Caki2 (cell line): ENCODE measurements around the gene EPX. TPM values are rescaled to one million over a fixed set of nuclear protein-coding genes. Genes with fewer than 3 reads are reported as not detected.

Experiments
- DNase-seq: peaks from one replicate; pipeline ENCODE4 v3.0.0-alpha.2; 2015; ENCODE audit warnings: low read depth
- in situ Hi-C: cut with HindIII; loops from 2 replicates; pipeline ENCODE4 v1.10.0; 2016; ENCODE audit warnings: low sequenced_read_pairs, low pct_unique_long_range_greater_than_20kb, mixed read lengths
- total RNA-seq: library from RNA; depleted of rRNA; stranded (reverse); fragments of >200 nt; shearing (Covaris generic); gene quantifications from 2 replicates; pipeline ENCODE4 v1.2.3, GENCODE V29; 2014; ENCODE audit warnings: low replicate concordance

EPX gene
- total RNA-seq, 1 experiment from 2014 or later: not detected

DNA sequence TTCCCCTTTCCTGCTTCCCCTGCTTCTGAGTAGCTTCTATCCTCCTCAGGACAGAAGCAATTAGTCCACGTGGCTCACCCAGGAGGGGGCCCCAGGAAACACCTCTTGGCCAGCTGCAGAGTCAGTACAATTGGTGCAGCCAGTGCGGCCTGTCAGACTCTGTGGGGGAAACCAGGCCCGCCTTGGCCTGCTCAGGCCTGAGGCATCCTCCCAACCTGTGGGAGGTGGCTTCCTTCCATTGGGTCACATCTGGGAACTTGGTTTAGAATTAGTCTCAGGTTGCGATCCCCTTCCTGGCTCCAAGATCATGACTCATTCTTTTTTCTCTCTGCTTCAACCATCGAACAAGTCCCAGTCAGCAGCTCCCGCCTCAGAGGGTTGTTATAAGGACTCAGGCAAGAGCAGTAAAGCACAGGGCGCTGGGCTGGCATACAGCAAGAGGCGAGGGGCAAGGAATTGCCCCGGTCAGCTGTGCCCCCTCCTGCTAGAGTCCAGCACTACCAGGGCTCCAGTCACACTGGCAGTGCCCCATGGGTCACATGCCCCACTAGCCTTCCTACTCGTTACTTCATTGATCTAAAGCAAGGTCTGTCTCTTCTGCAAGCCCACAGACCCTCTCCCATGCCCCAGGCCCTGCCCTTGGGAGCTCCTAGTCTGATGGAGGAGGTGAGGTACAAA, 8.1 kb upstream of the EPX start:
- DNase-seq: peak; percentile 71
- in situ Hi-C loops: no loop called here

DNA sequence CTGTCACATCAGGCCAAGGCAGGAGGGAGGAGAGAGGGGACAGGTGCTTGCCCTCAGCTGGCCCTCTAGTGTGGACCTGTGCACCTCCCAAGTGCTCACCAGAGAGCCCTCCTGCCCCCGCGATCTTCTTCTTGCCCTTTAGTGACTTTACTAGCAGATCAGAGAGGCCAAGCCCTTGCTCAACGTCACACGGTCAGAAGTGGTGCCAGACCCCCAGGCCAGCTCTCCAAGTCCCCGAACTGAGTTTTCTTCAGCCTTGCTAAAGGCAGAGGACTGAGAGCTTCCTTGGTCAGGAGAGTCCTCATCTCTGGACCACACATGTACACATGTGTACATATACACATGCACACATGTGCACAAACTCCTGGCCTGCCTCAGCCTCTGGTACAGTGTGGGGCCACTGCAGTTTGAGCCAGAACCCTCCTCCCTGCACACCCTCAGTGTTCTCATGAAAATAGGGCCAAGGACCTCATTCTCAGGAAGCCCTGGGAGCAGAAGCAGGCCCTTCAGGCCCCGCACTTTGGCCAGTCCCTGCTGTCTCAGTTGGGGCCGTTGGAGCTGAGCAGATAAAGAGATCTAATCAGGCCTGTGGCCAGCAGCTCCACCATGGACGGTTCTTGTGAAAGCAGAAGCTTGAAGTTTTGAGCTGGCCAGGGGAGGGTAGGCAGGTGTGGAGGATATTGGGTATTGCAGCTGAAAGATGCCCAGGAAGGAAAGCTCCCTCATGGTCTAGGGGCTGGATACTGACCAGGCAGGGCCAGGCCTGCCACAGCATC, 7.4 kb upstream of the EPX start:
- in situ Hi-C loops: no loop called here
- no peak for DNase-seq

DNA sequence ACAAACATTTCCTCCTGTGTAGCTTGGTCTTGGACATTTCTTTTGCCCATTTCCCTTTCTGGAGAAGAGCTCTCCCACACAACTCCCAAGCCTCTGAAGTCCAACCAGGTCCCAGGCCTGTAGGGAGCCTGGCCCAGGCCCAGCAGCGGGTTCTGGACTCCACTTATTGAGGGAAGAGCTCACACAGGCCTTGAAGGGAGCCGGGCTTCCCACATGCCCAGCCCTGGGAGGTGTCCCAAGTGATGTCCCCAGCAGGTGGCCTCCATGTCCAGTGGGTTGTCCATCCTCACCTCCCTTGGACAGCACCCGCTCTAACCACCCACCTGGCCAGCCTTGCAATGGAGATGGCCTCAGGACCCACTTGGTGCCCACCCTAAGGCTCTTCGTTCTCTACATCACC, 5.9 kb upstream of the EPX start:
- in situ Hi-C loops: no loop called here
- no peak for DNase-seq

DNA sequence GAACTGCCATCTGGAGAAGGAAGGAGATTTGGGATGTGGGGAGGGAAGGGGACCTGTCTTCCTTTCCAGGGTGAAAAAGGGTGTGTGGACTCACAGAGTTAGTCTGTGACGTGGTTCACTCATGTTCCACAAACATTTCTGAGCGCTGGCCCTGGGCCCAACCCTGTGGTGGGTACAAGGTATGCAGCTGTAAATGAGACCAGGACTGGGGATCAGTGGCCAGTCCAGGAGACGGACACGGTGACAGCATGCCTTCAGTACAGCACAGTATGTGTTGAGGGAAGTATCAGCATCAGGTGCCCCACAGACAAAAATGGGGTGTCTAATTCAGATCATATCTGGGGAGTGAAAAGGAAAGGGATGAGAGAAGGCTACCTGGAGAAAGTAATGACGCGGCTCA, 5.5 kb upstream of the EPX start:
- in situ Hi-C loops: no loop called here

DNA sequence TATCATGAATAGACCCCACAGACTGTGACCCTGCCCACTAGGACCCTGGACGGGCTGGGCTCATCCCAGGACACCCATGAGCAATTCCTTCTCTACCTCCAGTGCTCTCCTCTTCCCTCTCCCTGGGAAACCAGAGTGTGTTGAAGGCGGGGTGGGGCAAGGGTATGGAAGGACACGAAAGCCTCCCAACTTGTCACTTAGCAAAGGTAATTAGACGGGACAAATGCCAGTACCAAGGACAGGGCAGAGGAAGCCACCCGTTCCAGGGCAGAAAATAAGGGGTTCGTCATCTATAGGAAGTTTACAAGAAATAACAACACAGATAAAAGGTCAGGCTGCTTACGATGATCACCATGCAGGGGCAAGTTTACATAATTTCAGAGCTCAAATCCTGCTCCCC, 4.9 kb upstream of the EPX start:
- in situ Hi-C loops: no loop called here
- DNase-seq: no peak

More for the DNA sequence above, 5.5 kb upstream of the EPX start:
- DNase-seq: no peak

DNA sequence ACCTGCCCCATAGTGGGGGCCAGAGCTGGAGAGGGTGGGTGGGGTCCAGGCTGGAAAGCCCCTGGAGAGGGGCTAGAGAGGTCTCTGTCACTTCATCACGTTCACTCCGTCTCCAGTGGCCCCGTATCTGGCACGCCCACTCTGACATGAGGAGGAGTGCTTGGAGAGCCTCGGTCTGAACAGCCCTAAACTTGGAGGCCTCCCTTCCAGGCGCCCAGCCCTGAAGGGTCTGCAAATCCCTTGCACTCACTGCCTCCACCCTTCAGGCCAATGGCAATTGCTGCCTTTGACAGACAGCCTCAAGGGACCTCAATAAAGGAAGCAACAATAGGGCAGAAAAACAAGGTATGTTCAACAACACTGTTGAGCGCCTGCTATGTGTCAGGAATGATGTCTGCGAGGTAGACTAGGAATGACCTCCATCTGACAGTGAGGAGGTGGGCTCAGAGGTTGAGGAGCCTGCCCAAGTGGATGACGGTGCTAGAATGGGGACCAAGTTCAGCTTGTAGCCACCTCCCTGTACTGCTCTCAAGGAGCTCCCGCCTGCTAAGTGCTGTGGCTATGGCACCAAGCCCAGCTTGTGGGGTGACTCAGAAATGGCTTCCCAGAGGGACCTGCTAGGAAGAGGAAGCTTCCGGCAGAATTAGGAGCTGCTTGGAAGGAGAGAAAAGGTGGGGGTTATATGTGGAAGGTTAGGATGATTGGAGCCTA, 2.9 kb upstream of the EPX start:
- DNase-seq: peak; percentile 32
- in situ Hi-C loops: no loop called here

DNA sequence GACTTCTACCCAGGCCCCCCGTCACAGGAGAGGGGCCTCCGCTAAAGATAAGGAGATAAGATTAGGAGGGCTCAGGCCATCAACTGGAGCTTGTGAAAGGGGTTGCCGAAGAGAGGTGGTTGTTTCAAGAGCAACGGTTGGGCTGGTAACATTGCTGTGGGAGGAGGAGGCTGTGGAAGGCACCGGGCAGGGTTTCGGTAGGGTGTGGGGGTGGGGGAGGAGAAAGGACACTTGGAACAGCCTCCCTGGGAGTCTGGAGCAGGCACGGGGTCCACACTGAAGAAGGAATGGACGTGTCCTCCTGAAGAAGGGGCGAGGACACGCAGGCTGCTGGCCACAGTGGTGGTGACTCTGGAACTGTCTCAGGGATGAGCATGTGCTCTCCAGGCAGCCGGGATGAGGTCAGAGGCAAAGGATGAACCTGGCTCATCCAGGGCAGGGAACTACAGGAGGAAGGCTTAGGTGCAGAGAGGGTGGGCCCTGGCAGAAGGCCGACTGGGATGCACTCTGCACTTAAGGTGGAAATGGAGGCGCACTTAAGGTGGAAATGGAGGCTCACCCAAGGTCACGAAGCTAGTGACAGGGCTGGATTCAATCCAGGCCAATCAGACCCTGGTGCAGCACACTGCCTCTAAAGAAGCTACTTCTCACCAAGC, 1.2 kb upstream of the EPX start:
- in situ Hi-C loops: no loop called here
- no peak for DNase-seq

DNA sequence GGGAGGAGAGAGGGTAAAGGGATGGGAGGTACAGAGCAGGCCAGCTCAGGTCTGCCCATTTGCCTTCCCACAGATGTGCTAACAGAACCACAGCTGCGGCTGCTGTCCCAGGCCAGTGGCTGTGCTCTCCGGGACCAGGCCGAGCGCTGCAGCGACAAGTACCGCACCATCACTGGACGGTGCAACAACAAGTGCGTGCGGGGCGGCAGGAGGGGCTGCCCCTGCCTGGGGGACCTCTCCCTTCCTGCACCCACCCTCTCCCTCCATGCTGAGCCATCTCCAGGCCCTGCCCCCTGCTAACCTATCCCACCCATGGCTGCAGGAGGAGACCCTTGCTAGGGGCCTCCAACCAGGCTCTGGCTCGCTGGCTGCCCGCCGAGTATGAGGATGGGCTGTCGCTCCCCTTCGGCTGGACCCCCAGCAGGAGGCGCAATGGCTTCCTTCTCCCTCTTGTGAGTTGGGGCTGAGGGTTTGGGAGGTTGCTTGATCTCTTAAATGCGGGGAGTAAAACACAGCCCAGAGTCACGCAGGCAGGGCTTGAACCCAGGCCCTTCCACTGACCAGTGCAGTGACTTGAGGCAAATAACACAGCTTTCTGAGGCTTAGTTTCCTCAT, 1.2 kb downstream of the EPX start:
- no peak for DNase-seq
- in situ Hi-C loops: no loop called here

DNA sequence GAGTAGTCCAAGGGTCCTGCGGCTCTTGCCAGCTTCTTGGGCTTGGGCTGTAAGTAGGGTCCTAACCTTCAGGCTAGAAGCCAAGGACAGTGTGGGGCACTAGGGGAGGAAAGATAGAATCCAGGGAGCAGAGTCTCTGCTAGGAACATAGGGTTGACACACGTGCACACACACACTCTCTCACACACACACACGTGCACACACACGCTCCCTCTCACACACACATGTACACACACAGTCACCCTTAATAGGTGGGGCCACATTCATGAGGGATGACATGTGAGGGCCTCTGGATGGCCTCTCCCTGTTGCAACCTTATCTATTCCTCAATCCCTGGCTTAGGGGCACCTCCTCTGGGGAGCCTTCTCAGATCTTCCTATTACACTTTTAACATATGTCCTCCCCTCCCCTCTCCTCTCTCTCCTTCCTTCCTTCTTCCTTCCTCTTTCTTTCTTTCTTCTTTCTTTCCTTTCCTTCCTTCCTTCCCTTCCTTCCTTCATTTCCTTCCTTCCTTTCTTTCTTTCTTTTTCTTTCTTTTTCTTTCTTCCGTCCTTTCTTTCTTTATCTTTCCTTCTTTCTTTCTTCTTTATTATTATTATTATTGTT, 3.1 kb downstream of the EPX start:
- no peak for DNase-seq
- in situ Hi-C loops: no loop called here

GRCh38 chr17:58196610-58197009, 4.1 kb downstream of the EPX start:
- no peak for DNase-seq
- in situ Hi-C loops: no loop called here

DNA sequence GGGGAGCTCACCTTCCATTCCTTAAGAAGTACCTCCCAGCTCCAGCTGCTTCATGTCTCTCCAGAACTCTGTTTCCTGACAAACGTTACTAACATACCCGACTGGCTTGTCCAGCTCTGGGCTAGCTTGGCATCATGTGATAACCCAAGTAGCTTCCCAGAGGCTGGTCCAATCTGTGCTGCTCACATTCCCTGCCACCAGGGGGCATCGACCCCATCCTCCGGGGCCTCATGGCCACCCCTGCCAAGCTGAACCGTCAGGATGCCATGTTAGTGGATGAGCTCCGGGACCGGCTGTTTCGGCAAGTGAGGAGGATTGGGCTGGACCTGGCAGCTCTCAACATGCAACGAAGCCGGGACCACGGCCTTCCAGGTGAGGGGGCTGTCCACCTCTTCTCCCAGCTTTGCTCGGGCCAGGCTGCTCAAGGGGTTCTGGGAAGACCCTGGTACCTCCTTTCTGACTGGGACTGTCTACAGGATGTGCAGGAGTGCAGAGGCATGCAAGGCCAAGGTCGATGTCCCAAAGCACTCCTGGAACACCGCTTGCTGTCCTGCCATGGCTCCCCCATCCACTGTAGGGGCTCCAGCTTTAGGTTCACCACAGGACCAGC, 7.6 kb downstream of the EPX start:
- in situ Hi-C loops: no loop called here
- no peak for DNase-seq

- DNase-seq: no peak
- in situ Hi-C loops: no loop called here
Observed at GRCh38 chr17:58202859-58203258, 10.3 kb downstream of the EPX start.

GRCh38 chr17:58204796-58205195, 12.3 kb downstream of the EPX start:
- no peak for DNase-seq
- in situ Hi-C loops: no loop called here

DNA sequence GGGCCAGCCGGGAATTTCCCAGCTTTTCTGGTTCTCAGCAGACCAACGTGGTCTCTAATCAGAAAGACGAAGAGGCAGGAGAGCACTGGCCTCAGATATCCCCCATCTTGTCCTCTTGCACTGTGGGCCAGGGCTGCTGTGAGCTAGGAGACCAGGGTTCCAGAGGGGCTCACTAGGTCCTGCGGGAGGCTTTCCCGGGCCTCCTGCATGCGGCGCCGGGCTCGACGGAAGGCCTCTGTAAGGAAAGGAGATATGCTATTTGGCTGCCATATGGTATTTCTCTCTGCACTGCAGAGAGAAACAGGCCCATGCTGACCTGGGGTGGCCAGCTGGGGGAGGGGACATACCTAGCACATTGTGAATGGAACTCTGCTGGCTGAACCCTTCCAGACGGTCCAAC, 13.4 kb downstream of the EPX start:
- no peak for DNase-seq
- in situ Hi-C loops: no loop called here

DNA sequence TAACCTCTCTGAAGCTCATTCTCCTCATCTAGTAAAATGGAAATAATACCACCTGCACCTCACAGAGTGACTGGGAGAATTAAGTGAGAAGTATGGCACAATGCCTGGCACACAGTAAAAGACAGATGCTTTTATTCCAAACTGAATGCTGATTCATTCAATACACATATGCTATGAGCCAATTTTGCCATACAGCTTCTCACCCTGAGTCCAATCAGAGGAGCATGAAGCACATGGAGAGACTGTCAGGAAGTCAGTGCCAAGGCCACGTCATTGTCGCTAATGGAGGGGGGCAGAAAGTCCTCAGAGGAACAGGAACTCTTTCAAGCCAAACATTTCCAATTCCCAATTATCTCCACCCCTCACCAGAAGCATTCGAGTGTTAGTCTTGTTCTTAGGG, 14.9 kb downstream of the EPX start:
- in situ Hi-C loops: no loop called here

DNA sequence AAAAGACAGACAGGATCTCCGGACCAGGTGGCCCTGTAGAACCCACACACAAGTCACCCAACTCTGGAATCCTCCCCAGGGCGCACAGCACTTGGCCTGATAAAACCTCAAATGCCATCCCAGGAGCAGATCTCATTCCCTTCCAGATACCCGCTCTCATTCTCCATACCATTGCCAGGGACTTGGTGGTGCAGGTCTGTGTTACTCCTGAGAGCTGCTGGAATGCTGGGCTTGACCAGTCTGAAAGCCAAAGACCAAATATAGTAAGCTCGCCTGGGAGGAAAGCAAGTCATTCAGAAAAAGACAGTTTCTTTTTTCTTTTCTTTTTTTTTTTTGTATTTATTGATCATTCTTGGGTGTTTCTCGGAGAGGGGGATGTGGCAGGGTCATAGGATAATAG, 15.8 kb downstream of the EPX start:
- in situ Hi-C loops: no loop called here
- DNase-seq: no peak

More for the DNA sequence above, 14.9 kb downstream of the EPX start:
- no peak for DNase-seq

DNA sequence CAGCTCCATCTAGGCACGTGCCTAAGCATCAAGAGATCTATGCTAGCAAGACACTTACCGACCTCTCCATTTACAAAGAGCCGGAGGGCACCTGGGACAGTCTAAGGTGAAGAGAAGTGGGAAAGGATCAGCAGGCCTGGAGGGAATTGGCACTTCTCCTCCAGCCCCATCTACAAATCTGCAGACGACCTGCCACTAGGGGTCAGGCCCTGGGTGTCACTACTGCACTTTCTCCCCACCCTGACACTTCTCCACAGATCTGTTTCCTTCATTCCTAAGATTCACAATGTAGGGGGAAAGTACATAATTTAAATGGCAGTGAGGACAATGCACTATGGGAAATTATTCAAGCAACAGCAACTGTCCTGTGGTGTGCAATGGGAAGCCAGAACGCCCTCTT, 18.4 kb downstream of the EPX start:
- in situ Hi-C loops: no loop called here
- no peak for DNase-seq

- in situ Hi-C loops: no loop called here
- no peak for DNase-seq
Observed at GRCh38 chr17:58215685-58216084, 23.2 kb downstream of the EPX start.
